Fibroblast of mammary gland (primary cell): Measurements from ENCODE around the gene ABHD13.
"Not testable (repeated sequence)": the region's sequence is repeated elsewhere in the genome, so short reads cannot be mapped to it uniquely, and the experiment has no call there.

Source experiments
- DNase-seq: peaks from one replicate; pipeline ENCODE4 v3.0.0-alpha.2; 2010; ENCODE audit warnings: low read depth
- H3K4me3 ChIP-seq: 2 replicates; pipeline ENCODE4 v1.5.1; 2011; ENCODE audit warnings: low read depth, mild to moderate bottlenecking, low read length, moderate library complexity; ENCODE audit not compliant: control insufficient read depth
- TF ChIP-seq, protein P1 (sequence below): conservative IDR thresholded peaks from 2 replicates; pipeline ENCODE4 v1.5.1; 2011; ENCODE audit warnings: low read depth, low read length, inconsistent platforms; ENCODE audit not compliant: control insufficient read depth, insufficient read depth

The ABHD13 gene

DNA sequence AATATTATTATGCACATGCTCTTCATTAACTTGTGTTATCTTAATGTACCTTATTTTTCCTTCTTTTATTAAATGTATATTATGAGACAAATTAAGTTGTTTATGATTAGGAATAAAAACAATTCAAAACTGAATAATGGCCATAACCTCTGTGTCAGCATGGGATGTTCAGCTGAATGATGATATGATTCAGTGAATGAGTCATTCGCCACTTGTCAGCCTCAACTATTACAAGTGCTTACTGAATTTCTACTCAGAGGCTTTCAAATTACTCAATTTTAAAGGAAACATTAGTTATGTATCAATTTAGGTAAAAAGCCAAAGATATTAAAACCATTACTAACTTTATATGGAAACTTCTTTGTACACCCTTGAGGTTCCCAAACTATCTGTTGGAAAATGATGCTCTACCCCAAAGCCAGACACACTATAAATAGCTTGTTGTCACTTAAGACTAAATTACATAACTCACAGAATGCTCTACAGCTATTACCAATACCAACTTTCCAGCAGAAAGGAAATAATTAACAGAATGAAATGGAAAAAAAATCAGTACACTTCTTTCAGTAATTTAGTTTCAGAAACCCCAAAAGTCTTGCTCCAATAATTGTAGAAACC is 17.3 kb upstream of the ABHD13 start:
- no peak overlapping the region for H3K4me3 ChIP-seq
- TF ChIP-seq, protein P1, sequence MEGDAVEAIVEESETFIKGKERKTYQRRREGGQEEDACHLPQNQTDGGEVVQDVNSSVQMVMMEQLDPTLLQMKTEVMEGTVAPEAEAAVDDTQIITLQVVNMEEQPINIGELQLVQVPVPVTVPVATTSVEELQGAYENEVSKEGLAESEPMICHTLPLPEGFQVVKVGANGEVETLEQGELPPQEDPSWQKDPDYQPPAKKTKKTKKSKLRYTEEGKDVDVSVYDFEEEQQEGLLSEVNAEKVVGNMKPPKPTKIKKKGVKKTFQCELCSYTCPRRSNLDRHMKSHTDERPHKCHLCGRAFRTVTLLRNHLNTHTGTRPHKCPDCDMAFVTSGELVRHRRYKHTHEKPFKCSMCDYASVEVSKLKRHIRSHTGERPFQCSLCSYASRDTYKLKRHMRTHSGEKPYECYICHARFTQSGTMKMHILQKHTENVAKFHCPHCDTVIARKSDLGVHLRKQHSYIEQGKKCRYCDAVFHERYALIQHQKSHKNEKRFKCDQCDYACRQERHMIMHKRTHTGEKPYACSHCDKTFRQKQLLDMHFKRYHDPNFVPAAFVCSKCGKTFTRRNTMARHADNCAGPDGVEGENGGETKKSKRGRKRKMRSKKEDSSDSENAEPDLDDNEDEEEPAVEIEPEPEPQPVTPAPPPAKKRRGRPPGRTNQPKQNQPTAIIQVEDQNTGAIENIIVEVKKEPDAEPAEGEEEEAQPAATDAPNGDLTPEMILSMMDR = no peak
- peak; percentile 66 for DNase-seq

DNA sequence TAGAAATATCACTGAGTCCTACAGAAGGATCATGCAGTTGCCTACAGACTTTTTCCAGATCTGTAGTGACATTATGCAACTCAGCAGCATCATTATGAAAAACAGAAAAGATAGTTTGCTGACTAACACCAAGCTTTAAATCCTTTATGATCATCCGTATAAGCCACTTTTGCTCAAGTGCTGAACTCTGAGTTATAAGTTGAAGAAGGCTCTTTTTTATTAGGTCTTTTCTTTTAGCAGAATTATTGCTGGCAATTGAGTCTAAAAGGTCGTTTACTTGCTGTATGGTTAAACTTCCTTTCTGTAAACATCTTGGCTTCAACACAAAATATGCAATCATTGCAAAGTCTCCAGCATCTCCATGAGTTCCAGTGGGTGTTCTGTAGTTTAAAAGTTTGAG is 7.6 kb upstream of the ABHD13 start:
- DNase-seq = no peak
- TF ChIP-seq, protein P1 = no peak

GRCh38 chr13:108212886-108213285 is 5.3 kb upstream of the ABHD13 start:
- DNase-seq = no peak
- TF ChIP-seq, protein P1 = no peak
- H3K4me3 ChIP-seq = no peak overlapping the region

More for the DNA sequence above, 7.6 kb upstream of the ABHD13 start:
- no peak overlapping the region for H3K4me3 ChIP-seq

DNA sequence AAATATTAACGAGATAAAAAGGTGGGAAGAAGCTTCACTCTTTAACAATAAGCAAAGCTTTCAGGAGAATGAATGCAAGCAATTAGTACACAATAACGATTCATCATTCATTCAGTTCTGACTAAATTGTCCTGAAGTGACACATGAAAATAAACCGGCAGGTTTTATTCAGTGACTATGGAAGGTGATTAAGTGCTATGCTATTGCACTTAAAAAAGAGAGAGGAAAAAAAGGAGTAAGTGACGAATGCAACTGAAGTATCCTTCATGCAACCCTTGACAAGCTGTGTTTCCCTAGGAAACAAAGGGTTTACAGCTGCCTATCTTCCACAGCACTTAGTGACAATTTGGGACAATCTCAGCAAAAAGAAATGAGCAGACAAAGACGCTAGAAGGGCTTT is 4.2 kb upstream of the ABHD13 start:
- DNase-seq = peak; percentile 32
- H3K4me3 ChIP-seq = no peak overlapping the region
- TF ChIP-seq, protein P1 = no peak

DNA sequence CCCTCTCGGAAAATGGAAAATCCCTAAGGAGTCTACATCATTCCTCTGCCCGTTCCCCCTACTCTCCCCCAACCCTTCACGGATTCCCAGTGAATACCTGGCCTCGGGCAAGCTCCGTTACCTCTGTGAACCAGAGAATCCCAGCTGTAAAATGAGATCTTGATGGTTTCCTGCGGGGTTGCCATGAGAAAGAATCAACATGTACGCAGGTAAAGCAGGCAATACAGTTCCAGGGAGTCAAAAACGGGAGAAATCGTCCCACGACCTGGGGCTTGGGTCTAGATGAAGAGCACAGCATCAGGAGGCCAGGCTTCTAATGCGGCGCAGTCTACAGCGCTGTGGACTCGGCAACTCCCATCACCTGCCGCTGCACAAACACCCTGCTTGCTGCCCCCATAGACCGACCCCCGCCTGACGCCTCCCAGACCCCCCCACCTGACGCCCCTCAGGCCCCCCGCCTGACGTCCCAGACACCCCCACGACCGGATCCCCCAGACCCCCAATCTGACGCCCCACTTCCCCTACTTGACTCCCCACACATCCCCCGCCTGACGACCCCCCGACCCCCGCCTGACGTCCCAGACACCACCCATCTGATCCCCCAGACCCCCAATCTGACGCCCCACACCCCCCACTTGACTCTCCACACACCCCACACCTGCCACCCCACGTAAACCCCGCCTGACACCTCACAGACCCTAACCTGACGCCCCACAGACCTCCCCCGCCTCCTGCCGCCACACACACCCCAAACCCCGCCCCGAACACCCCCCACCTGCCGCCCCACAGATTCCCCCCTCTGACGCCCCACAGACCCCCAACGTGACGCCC is 3.5 kb upstream of the ABHD13 start:
- peak overlapping the region; percentile 58 for H3K4me3 ChIP-seq
- no peak for DNase-seq
- TF ChIP-seq, protein P1 = no peak

GRCh38 chr13:108215436-108215835 is 2.8 kb upstream of the ABHD13 start, which contains the start of gene LIG4:
Gene LIG4 (minus strand): TSS chr13:108215536. CDS start chr13:108211268, 4,268 bp downstream.
- H3K4me3 ChIP-seq = peak within 1 kb of the TSS; percentile 58
- DNase-seq = peak; percentile 87
- TF ChIP-seq, protein P1 = no peak

DNA sequence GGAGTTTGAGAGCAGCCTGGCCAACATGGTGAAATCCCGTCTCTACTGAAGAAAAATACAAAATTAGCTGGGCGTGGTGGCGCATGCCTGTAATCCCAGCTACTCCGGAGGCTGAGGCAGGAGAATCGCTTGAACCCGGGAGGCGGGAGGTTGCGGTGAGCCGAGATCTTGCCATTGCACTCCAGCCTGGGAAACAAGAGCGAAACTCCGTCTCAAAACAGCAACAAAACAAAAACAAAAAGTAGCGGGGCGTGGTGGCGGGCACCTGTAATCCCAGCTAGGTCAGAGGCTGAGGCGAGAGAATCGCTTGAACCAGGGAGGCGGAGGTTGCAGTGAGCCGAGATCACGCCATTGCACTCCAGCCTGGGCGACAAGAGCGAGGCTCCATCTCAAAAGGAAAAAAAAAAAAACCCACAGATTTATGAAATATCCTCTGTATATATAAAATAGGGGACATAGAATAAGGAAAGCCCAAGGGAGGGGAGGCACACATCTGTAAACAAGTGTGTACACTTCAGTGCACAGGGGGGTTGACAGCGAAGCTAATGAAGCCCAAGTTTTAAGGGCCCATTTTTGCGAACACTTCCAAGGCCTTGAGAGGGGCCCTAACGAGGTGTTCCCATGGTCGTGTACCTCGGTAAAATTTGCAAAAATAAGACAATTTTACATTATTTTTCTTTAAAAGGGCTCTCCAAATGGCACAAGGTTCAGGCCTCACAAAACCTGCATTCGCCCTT is 717 bp upstream of the ABHD13 start:
- peak overlapping the region; percentile 83 for H3K4me3 ChIP-seq
- DNase-seq = not testable (repeated sequence)
